ENCODE data around the gene NBAS.

NBAS gene

DNA sequence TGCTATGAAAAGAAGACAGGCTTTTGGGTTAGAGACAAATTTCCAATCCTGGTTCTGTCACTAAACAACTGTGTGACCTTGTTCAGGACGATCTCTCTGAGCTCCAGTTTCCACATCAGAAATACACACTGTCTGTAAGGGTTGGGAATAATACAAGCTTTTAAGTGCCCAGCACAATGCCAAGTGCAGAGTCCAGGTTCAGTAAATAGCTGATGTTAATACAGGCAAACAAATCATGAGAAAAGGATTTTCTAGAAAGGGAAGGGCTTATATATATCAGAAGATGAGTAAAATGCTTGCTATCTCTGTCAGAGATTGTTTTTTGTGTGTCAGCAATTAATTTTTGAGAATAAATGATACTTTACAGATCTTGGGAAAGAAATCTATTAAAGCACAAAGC lies 388.3 kb downstream of the NBAS start:
- H3F3A ChIP-seq (ENCODE audit: insufficient read depth, low read length): no peaks in the 10 kb centered on the region
- H3K4me3 ChIP-seq (ENCODE audit: low read depth, low read length, poor library complexity, severe bottlenecking): no peak overlapping the region
- H3K79me2 ChIP-seq (ENCODE audit: insufficient read depth, low read length): no peaks in the 10 kb centered on the region
- no peaks in the 10 kb centered on the region for H3K9me2 ChIP-seq (ENCODE audit: low read depth, low read length)
- H3K36me3 ChIP-seq (ENCODE audit: insufficient read depth, low read length): no peaks in the 10 kb centered on the region
- H3K9ac ChIP-seq (ENCODE audit: low read length): no peak overlapping the region
- no peaks in the 10 kb centered on the region for H4K20me1 ChIP-seq (ENCODE audit: insufficient read depth, low read length)
- no peaks in the 10 kb centered on the region for H3K4me1 ChIP-seq (ENCODE audit: insufficient read depth, low read length, severe bottlenecking)
- no peaks in the 10 kb centered on the region for H3K27me3 ChIP-seq (ENCODE audit: insufficient read depth, low read length)
- TF ChIP-seq, protein P1, sequence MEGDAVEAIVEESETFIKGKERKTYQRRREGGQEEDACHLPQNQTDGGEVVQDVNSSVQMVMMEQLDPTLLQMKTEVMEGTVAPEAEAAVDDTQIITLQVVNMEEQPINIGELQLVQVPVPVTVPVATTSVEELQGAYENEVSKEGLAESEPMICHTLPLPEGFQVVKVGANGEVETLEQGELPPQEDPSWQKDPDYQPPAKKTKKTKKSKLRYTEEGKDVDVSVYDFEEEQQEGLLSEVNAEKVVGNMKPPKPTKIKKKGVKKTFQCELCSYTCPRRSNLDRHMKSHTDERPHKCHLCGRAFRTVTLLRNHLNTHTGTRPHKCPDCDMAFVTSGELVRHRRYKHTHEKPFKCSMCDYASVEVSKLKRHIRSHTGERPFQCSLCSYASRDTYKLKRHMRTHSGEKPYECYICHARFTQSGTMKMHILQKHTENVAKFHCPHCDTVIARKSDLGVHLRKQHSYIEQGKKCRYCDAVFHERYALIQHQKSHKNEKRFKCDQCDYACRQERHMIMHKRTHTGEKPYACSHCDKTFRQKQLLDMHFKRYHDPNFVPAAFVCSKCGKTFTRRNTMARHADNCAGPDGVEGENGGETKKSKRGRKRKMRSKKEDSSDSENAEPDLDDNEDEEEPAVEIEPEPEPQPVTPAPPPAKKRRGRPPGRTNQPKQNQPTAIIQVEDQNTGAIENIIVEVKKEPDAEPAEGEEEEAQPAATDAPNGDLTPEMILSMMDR (IDR thresholded peaks at IDR 0.05; ENCODE audit: low read length): no peak
- TF ChIP-seq EZH2 (IDR thresholded peaks at IDR 0.05; ENCODE audit: borderline replicate concordance, low read length): no peak
- no peak overlapping the region for H3K4me2 ChIP-seq (ENCODE audit: low read length)
- no peak overlapping the region for H2AFZ ChIP-seq (ENCODE audit: low read length)
- no peak overlapping the region for H3K27ac ChIP-seq (ENCODE audit: low read depth, low read length, poor library complexity, severe bottlenecking)
- no peaks in the 10 kb centered on the region for H3K9me3 ChIP-seq (ENCODE audit: low read length)

DNA sequence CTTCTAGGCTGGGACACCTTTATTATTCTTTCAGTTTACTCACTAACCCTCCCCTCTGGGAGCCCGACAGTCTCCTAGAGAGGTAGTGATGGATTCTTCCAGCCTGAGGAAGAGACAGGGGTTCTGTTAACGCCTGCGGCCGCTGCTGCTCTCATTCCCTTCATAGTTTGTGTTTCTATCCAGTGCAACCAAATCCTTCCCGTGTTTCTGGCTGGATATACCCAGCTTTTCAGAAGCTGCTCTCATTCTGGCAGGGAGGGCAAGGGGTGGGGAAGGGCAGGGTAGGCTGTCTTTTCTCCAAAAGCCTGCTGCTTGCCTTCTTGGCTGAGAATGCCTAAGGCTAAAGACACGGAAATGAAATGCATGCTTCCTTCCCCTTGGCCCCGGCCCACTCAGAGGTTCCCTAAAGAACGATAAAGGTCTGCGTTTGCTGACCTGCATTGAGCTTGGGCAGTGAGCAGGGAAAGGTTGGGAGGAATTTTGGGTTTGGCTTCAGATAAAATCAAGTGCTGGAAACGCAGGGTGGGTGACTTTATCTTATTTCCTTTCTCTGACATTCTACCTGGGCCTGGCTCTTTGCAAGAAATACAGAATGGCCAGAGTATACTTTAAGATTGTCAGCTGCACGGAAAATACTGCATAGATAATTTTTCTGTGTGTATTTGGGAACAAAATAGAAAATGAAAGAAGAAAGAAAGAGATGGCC lies 390.9 kb downstream of the NBAS start:
- no peak overlapping the region for H2AFZ ChIP-seq (ENCODE audit: low read length)
- no peaks in the 10 kb centered on the region for H3K9me2 ChIP-seq (ENCODE audit: low read depth, low read length)
- no peaks in the 10 kb centered on the region for H3K79me2 ChIP-seq (ENCODE audit: insufficient read depth, low read length)
- no peaks in the 10 kb centered on the region for H4K20me1 ChIP-seq (ENCODE audit: insufficient read depth, low read length)
- no peak for TF ChIP-seq EZH2 (IDR thresholded peaks at IDR 0.05; ENCODE audit: borderline replicate concordance, low read length)
- TF ChIP-seq, protein P1 (IDR thresholded peaks at IDR 0.05; ENCODE audit: low read length): no peak
- no peak overlapping the region for H3K4me2 ChIP-seq (ENCODE audit: low read length)
- H3K36me3 ChIP-seq (ENCODE audit: insufficient read depth, low read length): no peaks in the 10 kb centered on the region
- no peak overlapping the region for H3K9ac ChIP-seq (ENCODE audit: low read length)
- H3F3A ChIP-seq (ENCODE audit: insufficient read depth, low read length): no peaks in the 10 kb centered on the region
- H3K4me1 ChIP-seq (ENCODE audit: insufficient read depth, low read length, severe bottlenecking): no peaks in the 10 kb centered on the region
- H3K27me3 ChIP-seq (ENCODE audit: insufficient read depth, low read length): no peaks in the 10 kb centered on the region
- H3K4me3 ChIP-seq (ENCODE audit: low read depth, low read length, poor library complexity, severe bottlenecking): no peak overlapping the region
- H3K9me3 ChIP-seq (ENCODE audit: low read length): no peaks in the 10 kb centered on the region
- no peak overlapping the region for H3K27ac ChIP-seq (ENCODE audit: low read depth, low read length, poor library complexity, severe bottlenecking)

DNA sequence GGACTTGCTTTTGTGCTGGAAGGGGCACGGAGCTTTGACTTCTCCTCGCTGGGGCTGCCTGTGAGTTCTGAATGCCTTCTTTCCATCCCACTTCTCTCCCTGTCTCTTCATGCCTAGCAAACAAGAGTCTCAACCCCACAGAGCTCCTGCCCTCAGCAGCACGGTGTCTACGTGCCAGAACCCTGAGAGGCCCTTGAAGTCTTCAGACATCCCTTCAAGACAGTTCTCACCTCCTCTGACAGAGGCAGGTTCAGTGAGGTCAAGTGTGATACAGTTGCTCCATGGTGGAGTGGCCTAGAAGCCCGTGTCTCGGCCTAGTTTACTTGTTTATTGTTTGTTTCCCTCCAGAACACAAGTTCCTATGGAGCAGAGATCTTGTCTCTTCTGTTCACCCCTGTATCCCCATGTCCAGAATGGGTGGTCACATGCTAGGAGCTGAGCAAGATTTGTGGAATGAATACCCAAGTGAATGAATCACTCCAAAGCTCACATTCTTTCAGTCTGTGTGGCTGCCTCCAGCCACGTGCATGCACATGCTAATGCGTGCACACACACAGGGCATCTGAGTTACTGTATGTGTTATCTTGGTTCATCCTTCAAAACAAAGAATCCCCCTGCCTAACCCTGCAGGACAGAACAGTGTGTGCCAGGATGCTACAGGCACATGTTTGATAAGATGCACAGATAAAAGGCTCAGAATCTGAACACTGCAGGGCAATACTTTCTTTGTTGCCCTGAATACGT lies 391.6 kb downstream of the NBAS start:
- Histone ChIP-seq H3K9ac (ENCODE audit: low read length) (no peak overlapping the region), H3K9me3 (ENCODE audit: low read length) (no peaks in the 10 kb centered on the region), H3K4me1 (ENCODE audit: insufficient read depth, low read length, severe bottlenecking) (no peaks in the 10 kb centered on the region), H3K27ac (ENCODE audit: low read depth, low read length, poor library complexity, severe bottlenecking) (no peak overlapping the region), H3K4me2 (ENCODE audit: low read length) (no peak overlapping the region), H3K27me3 (ENCODE audit: insufficient read depth, low read length) (no peaks in the 10 kb centered on the region), H3K9me2 (ENCODE audit: low read depth, low read length) (no peaks in the 10 kb centered on the region), H4K20me1 (ENCODE audit: insufficient read depth, low read length) (no peaks in the 10 kb centered on the region), H3K79me2 (ENCODE audit: insufficient read depth, low read length) (no peaks in the 10 kb centered on the region), H3F3A (ENCODE audit: insufficient read depth, low read length) (no peaks in the 10 kb centered on the region), H3K4me3 (ENCODE audit: low read depth, low read length, poor library complexity, severe bottlenecking) (no peak overlapping the region), H2AFZ (ENCODE audit: low read length) (no peak overlapping the region), H3K36me3 (ENCODE audit: insufficient read depth, low read length) (no peaks in the 10 kb centered on the region)
- no peak for TF ChIP-seq EZH2 (IDR thresholded peaks at IDR 0.05; ENCODE audit: borderline replicate concordance, low read length)
- TF ChIP-seq, protein P1 (IDR thresholded peaks at IDR 0.05; ENCODE audit: low read length): no peak

All from OCI-LY1 (cell line).